Osteoblast (primary cell): ENCODE measurements around the gene LPAR1. TPM values are rescaled to one million over a fixed set of nuclear protein-coding genes. Genes with fewer than 3 reads are reported as not detected.

Experiments used
- DNase-seq: peaks from one replicate; pipeline ENCODE4 v3.0.0; 2011; ENCODE audit warnings: low spot score, mixed read lengths; ENCODE audit not compliant: insufficient read length; ENCODE audit errors: missing footprints
- H2AFZ ChIP-seq: 2 replicates; pipeline ENCODE4 v1.6.0; 2011; ENCODE audit warnings: mild to moderate bottlenecking, low read length
- H3K27ac ChIP-seq: 2 replicates; pipeline ENCODE4 v1.5.1; 2011; ENCODE audit warnings: mild to moderate bottlenecking, low read depth, low read length, moderate library complexity
- H3K27me3 ChIP-seq: 2 replicates; pipeline ENCODE4 v1.6.0; 2012; ENCODE audit warnings: mild to moderate bottlenecking, control low read depth, inconsistent platforms, low read length, moderate library complexity; ENCODE audit not compliant: insufficient read depth
- H3K36me3 ChIP-seq: 2 replicates; pipeline ENCODE4 v1.5.1; 2011; ENCODE audit warnings: mild to moderate bottlenecking, low read length, control low read depth, moderate library complexity; ENCODE audit not compliant: insufficient read depth
- H3K4me1 ChIP-seq: 2 replicates; pipeline ENCODE4 v1.5.1; 2011; ENCODE audit warnings: mild to moderate bottlenecking, low read length, control low read depth, moderate library complexity; ENCODE audit not compliant: insufficient read depth
- H3K4me2 ChIP-seq: 2 replicates; pipeline ENCODE4 v1.6.0; 2011; ENCODE audit warnings: mild to moderate bottlenecking, low read length; ENCODE audit not compliant: insufficient read depth
- H3K4me3 ChIP-seq: fragments of 200-600 bp; sonication (generic); 3 replicates; pipeline ENCODE4 v1.5.1; 2012; ENCODE audit warnings: mild to moderate bottlenecking, low read length, inconsistent platforms; ENCODE audit not compliant: insufficient read depth
- H3K79me2 ChIP-seq: 2 replicates; pipeline ENCODE4 v1.6.0; 2012; ENCODE audit warnings: mild to moderate bottlenecking, low read length, control low read depth, inconsistent platforms; ENCODE audit not compliant: insufficient read depth
- H3K9me3 ChIP-seq: 2 replicates; pipeline ENCODE4 v1.5.1; 2011; ENCODE audit warnings: low read depth, low read length, control low read depth
- H4K20me1 ChIP-seq: 2 replicates; pipeline ENCODE4 v1.6.0; 2012; ENCODE audit warnings: mild to moderate bottlenecking, low read length, control low read depth; ENCODE audit not compliant: insufficient read depth
- total RNA-seq: library from RNA; depleted of rRNA; stranded (reverse); fragments of >200 nt; gene quantifications from 2 replicates; pipeline ENCODE4 v1.2.3, GENCODE V29; 2012
- TF ChIP-seq, protein P1 (sequence below): IDR thresholded peaks from 2 replicates; pipeline ENCODE4 v1.5.1; 2011; ENCODE audit warnings: mild to moderate bottlenecking, low read depth, low read length, moderate library complexity; ENCODE audit errors: extremely low read depth

LPAR1 gene
- total RNA-seq, 1 donor: 151 TPM

GRCh38 chr9:111076042-111076441 is 37.8 kb upstream of the LPAR1 start:
- Histone ChIP-seq H4K20me1 (no peaks in the 10 kb centered on the region), H3K9me3 (no peaks in the 10 kb centered on the region), H3K36me3 (no peaks in the 10 kb centered on the region), H2AFZ (no peak overlapping the region), H3K4me1 (no peaks in the 10 kb centered on the region), H3K79me2 (no peaks in the 10 kb centered on the region), H3K4me2 (no peak overlapping the region), H3K27me3 (no peaks in the 10 kb centered on the region), H3K4me3 (no peak overlapping the region), H3K27ac (no peak overlapping the region)
- TF ChIP-seq, protein P1, sequence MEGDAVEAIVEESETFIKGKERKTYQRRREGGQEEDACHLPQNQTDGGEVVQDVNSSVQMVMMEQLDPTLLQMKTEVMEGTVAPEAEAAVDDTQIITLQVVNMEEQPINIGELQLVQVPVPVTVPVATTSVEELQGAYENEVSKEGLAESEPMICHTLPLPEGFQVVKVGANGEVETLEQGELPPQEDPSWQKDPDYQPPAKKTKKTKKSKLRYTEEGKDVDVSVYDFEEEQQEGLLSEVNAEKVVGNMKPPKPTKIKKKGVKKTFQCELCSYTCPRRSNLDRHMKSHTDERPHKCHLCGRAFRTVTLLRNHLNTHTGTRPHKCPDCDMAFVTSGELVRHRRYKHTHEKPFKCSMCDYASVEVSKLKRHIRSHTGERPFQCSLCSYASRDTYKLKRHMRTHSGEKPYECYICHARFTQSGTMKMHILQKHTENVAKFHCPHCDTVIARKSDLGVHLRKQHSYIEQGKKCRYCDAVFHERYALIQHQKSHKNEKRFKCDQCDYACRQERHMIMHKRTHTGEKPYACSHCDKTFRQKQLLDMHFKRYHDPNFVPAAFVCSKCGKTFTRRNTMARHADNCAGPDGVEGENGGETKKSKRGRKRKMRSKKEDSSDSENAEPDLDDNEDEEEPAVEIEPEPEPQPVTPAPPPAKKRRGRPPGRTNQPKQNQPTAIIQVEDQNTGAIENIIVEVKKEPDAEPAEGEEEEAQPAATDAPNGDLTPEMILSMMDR: no peak
- no peak for DNase-seq

DNA sequence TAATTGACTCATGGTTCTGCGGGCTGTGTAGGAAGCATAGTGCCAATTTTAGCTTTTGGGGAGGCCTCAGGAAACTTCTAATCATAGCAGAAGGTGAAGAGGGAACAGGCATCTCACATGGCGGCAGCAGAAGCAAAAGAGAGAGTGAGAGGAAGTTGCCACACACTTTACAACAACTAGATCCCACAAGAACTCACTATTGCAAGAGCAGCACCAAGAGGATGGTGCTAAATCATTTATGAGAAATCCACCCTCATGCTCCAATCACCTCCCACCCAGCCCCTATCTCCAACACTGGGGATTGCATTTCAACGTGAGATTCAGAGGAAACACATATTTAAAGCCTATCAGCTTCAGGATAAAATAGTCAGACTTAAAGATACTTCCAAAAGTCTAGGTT is 36.1 kb upstream of the LPAR1 start:
- H3K79me2 ChIP-seq: no peaks in the 10 kb centered on the region
- H2AFZ ChIP-seq: no peak overlapping the region
- no peaks in the 10 kb centered on the region for H3K27me3 ChIP-seq
- no peaks in the 10 kb centered on the region for H3K36me3 ChIP-seq
- no peak overlapping the region for H3K27ac ChIP-seq
- H3K4me2 ChIP-seq: no peak overlapping the region
- no peaks in the 10 kb centered on the region for H4K20me1 ChIP-seq
- no peak for DNase-seq
- H3K4me1 ChIP-seq: no peaks in the 10 kb centered on the region
- H3K9me3 ChIP-seq: no peaks in the 10 kb centered on the region
- TF ChIP-seq, protein P1: no peak
- H3K4me3 ChIP-seq: no peak overlapping the region

- Histone ChIP-seq H3K79me2 (no peaks in the 10 kb centered on the region), H3K36me3 (no peaks in the 10 kb centered on the region), H3K4me1 (peaks cover 7% of the 10 kb centered on the region), H3K4me3 (no peak overlapping the region), H3K4me2 (no peak overlapping the region), H3K27ac (no peak overlapping the region), H3K9me3 (no peaks in the 10 kb centered on the region), H3K27me3 (no peaks in the 10 kb centered on the region), H4K20me1 (no peaks in the 10 kb centered on the region), H2AFZ (no peak overlapping the region)
- no peak for DNase-seq
- TF ChIP-seq, protein P1: no peak
Measured at GRCh38 chr9:111069183-111069582, 30.9 kb upstream of the LPAR1 start.

DNA sequence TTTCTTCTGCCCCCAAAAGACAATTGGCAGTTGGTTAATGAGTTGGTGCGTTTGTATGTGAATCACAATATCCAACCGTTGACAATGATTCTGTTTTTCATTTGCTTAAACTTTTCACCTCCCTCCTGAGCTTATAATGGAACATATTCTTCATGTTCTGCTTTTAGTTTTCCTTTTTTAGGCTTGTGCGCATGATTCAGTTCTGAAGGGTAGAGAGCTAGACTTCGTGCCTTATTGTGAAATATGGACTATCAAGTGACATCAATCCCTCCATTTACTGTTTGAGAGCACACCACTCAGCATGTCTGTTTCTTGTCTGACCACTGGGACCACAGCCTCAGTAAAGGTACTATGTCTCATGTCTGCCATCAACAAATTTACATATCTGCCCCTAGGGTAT is 30.5 kb upstream of the LPAR1 start:
- DNase-seq: no peak
- H3K4me1 ChIP-seq: peaks cover 7% of the 10 kb centered on the region
- no peak overlapping the region for H3K4me3 ChIP-seq
- peak overlapping the region; percentile 28 for H2AFZ ChIP-seq
- no peaks in the 10 kb centered on the region for H3K9me3 ChIP-seq
- TF ChIP-seq, protein P1: no peak
- H3K27ac ChIP-seq: no peak overlapping the region
- H3K4me2 ChIP-seq: peak overlapping the region; percentile 22
- no peaks in the 10 kb centered on the region for H3K36me3 ChIP-seq
- no peaks in the 10 kb centered on the region for H3K27me3 ChIP-seq
- no peaks in the 10 kb centered on the region for H3K79me2 ChIP-seq
- no peaks in the 10 kb centered on the region for H4K20me1 ChIP-seq
